Immature natural killer cell (primary cell): ENCODE measurements around the gene STK17B. TPM values are rescaled to one million over a fixed set of nuclear protein-coding genes. Genes with fewer than 3 reads are reported as not detected.
"Not testable (repeated sequence)": the region's sequence is repeated elsewhere in the genome, so short reads cannot be mapped to it uniquely, and the experiment has no call there.

Experiments used
- DNase-seq, 3 donors: peaks; one replicate each; pipeline ENCODE4 v3.0.0; 2022; ENCODE audit warnings: mixed read lengths in 1 of 3
- H3K27ac Mint-ChIP-seq, 6 donors: one replicate each; pipeline ENCODE4 v1.8.0; 2020; ENCODE audit warnings: mixed read lengths in 6 of 6, mild to moderate bottlenecking in 5 of 6, inconsistent platforms in 4 of 6, moderate library complexity in 3 of 6
- H3K27me3 Mint-ChIP-seq, 3 donors: one replicate each; pipeline ENCODE4 v1.8.0; 2020 to 2021; ENCODE audit warnings: low read depth in 3 of 3, mild to moderate bottlenecking in 3 of 3, mixed read lengths in 3 of 3, moderate library complexity in 3 of 3, inconsistent platforms in 1 of 3
- H3K36me3 Mint-ChIP-seq, 3 donors: one replicate each; pipeline ENCODE4 v1.8.0; 2020; ENCODE audit warnings: mixed read lengths in 3 of 3, inconsistent platforms in 2 of 3, mild to moderate bottlenecking in 2 of 3
- H3K4me1 Mint-ChIP-seq, 2 donors: one replicate each; pipeline ENCODE4 v1.8.0; 2020; ENCODE audit warnings: inconsistent platforms in 2 of 2, mild to moderate bottlenecking in 2 of 2, mixed read lengths in 2 of 2, moderate library complexity in 1 of 2
- H3K4me3 Mint-ChIP-seq, 5 donors: one replicate each; pipeline ENCODE4 v1.8.0; 2020; ENCODE audit warnings: mild to moderate bottlenecking in 5 of 5, mixed read lengths in 5 of 5, inconsistent platforms in 3 of 5, moderate library complexity in 3 of 5
- H3K9me3 Mint-ChIP-seq, 6 donors: one replicate each; pipeline ENCODE4 v1.8.0; 2020; ENCODE audit warnings: mild to moderate bottlenecking in 6 of 6, mixed read lengths in 6 of 6, inconsistent platforms in 4 of 6, moderate library complexity in 3 of 6
- polyA plus RNA-seq, 3 donors: library from polyadenylated mRNA; unstranded; fragments of 300-500 nt; fragmentation: Illumina TruSeq; gene quantifications; one replicate each; pipeline ENCODE4 v1.2.3, GENCODE V29; 2021

STK17B gene
- polyA plus RNA-seq, 3 donors from 2014 or later = 45.8 to 68.1 (median 68.0) TPM

GRCh38 chr2:196113061-196113974, 58.1 kb downstream of the STK17B start:
- H3K27me3 Mint-ChIP-seq = peaks cover under 1 to 2% (median 1%) of the 10 kb centered on the region in 3 donors
- no peak overlapping the region for H3K27ac Mint-ChIP-seq
- DNase-seq = no peak
- H3K4me1 Mint-ChIP-seq = peaks cover 3 to 12% of the 10 kb centered on the region in 2 donors
- H3K36me3 Mint-ChIP-seq = no peaks in the 10 kb centered on the region
- no peak overlapping the region for H3K4me3 Mint-ChIP-seq
- H3K9me3 Mint-ChIP-seq = no peaks in the 10 kb centered on the region

GRCh38 chr2:196112418-196113034, 58.9 kb downstream of the STK17B start:
- H3K9me3 Mint-ChIP-seq = no peaks in the 10 kb centered on the region
- H3K4me3 Mint-ChIP-seq = no peak overlapping the region
- H3K27ac Mint-ChIP-seq = no peak overlapping the region
- H3K27me3 Mint-ChIP-seq = peaks cover 0 to 2% (median 1%) of the 10 kb centered on the region in 3 donors
- H3K36me3 Mint-ChIP-seq = no peaks in the 10 kb centered on the region
- no peak for DNase-seq
- peaks cover 3 to 12% of the 10 kb centered on the region in 2 donors for H3K4me1 Mint-ChIP-seq

GRCh38 chr2:196108604-196109003, 62.8 kb downstream of the STK17B start:
- H3K27me3 Mint-ChIP-seq = peaks cover 0 to 3% (median 2%) of the 10 kb centered on the region in 3 donors
- DNase-seq = no peak
- peaks cover 7 to 15% of the 10 kb centered on the region in 2 donors for H3K4me1 Mint-ChIP-seq
- no peak overlapping the region for H3K4me3 Mint-ChIP-seq
- no peak overlapping the region for H3K27ac Mint-ChIP-seq
- H3K9me3 Mint-ChIP-seq = no peaks in the 10 kb centered on the region
- H3K36me3 Mint-ChIP-seq = no peaks in the 10 kb centered on the region

- Mint-ChIP-seq H3K36me3 (no peaks in the 10 kb centered on the region), H3K4me1 (peaks cover 5 to 7% of the 10 kb centered on the region in 2 donors), H3K27me3 (peaks cover 0 to 7% (median 2%) of the 10 kb centered on the region in 3 donors), H3K9me3 (no peaks in the 10 kb centered on the region), H3K27ac (no peak overlapping the region), H3K4me3 (no peak overlapping the region)
- no peak for DNase-seq
These were observed 65.4 kb downstream of the STK17B start for GRCh38 chr2:196105951-196106350.

- Mint-ChIP-seq H3K27me3 (peaks cover 0 to 7% (median 4%) of the 10 kb centered on the region in 3 donors), H3K4me3 (no peak overlapping the region), H3K9me3 (no peaks in the 10 kb centered on the region), H3K4me1 (peaks cover 5 to 7% of the 10 kb centered on the region in 2 donors), H3K36me3 (no peaks in the 10 kb centered on the region), H3K27ac (no peak overlapping the region)
- no peak for DNase-seq
These were observed 67.3 kb downstream of the STK17B start for GRCh38 chr2:196104066-196104465.

GRCh38 chr2:196103626-196104025, 67.8 kb downstream of the STK17B start:
- Mint-ChIP-seq H3K27me3 (peaks cover 1 to 6% (median 3%) of the 10 kb centered on the region in 3 donors), H3K4me1 (peaks cover 5 to 7% of the 10 kb centered on the region in 2 donors), H3K27ac (no peak overlapping the region), H3K4me3 (no peak overlapping the region), H3K36me3 (no peaks in the 10 kb centered on the region), H3K9me3 (no peaks in the 10 kb centered on the region)
- no peak for DNase-seq

- Mint-ChIP-seq H3K9me3 (no peaks in the 10 kb centered on the region), H3K27me3 (peaks cover 2 to 6% (median 3%) of the 10 kb centered on the region in 3 donors), H3K36me3 (no peaks in the 10 kb centered on the region), H3K4me3 (no peak overlapping the region), H3K27ac (no peak overlapping the region), H3K4me1 (peaks cover 5 to 7% of the 10 kb centered on the region in 2 donors)
- no peak for DNase-seq
These were observed 69.9 kb downstream of the STK17B start for GRCh38 chr2:196101325-196101991.

GRCh38 chr2:196099916-196100315, 71.5 kb downstream of the STK17B start:
- no peaks in the 10 kb centered on the region for H3K4me1 Mint-ChIP-seq
- H3K4me3 Mint-ChIP-seq = no peak overlapping the region
- peaks cover 2 to 5% (median 4%) of the 10 kb centered on the region in 3 donors for H3K27me3 Mint-ChIP-seq
- no peaks in the 10 kb centered on the region for H3K36me3 Mint-ChIP-seq
- H3K27ac Mint-ChIP-seq = no peak overlapping the region
- peaks cover 0 to 1% (median 0%) of the 10 kb centered on the region in 6 donors for H3K9me3 Mint-ChIP-seq
- no peak for DNase-seq

- Mint-ChIP-seq H3K27me3 (peaks cover 6 to 8% (median 7%) of the 10 kb centered on the region in 3 donors), H3K4me1 (no peaks in the 10 kb centered on the region), H3K4me3 (no peak overlapping the region), H3K27ac (no peak overlapping the region), H3K9me3 (peaks cover 0 to 4% (median 0%) of the 10 kb centered on the region in 6 donors), H3K36me3 (no peaks in the 10 kb centered on the region)
- DNase-seq = no peak
These were observed 73.3 kb downstream of the STK17B start for GRCh38 chr2:196097864-196098660.

GRCh38 chr2:196096982-196097745, 74.2 kb downstream of the STK17B start:
- Mint-ChIP-seq H3K9me3 (peaks cover 0 to 4% (median 0%) of the 10 kb centered on the region in 6 donors), H3K36me3 (no peaks in the 10 kb centered on the region), H3K4me1 (no peaks in the 10 kb centered on the region), H3K4me3 (no peak overlapping the region), H3K27ac (no peak overlapping the region), H3K27me3 (peaks cover 6 to 8% (median 7%) of the 10 kb centered on the region in 3 donors)
- no peak for DNase-seq

GRCh38 chr2:196096264-196096663, 75.1 kb downstream of the STK17B start:
- no peak for DNase-seq
- Mint-ChIP-seq H3K4me1 (no peaks in the 10 kb centered on the region), H3K27ac (no peak overlapping the region), H3K4me3 (no peak overlapping the region), H3K27me3 (peaks cover 3 to 8% (median 6%) of the 10 kb centered on the region in 3 donors), H3K36me3 (no peaks in the 10 kb centered on the region), H3K9me3 (peaks cover 0 to 4% (median 0%) of the 10 kb centered on the region in 6 donors)

GRCh38 chr2:196089448-196089847, 81.9 kb downstream of the STK17B start:
- not testable (repeated sequence) for H3K27ac Mint-ChIP-seq, H3K36me3 Mint-ChIP-seq, H3K9me3 Mint-ChIP-seq, H3K27me3 Mint-ChIP-seq, H3K4me3 Mint-ChIP-seq, DNase-seq
- peaks cover 7 to 13% of the 10 kb centered on the region in 2 donors for H3K4me1 Mint-ChIP-seq
